DND-41 (cell line): Measurements from ENCODE around the gene TNPO3.

Experiments
- ATAC-seq: fragments of 200-7000 bp; cut with Tn5 transposase; 3 replicates; pipeline ENCODE4 v1.9.1; 2021; ENCODE audit warnings: low read depth; ENCODE audit not compliant: insufficient read depth
- DNase-seq: peaks from one replicate; pipeline ENCODE4 v3.0.0-alpha.2; 2020
- H2AFZ ChIP-seq: 2 replicates; pipeline ENCODE4 v1.6.0; 2012; ENCODE audit warnings: low read depth, low read length
- H3K27ac ChIP-seq: 2 replicates; pipeline ENCODE4 v1.5.1; 2012; ENCODE audit warnings: low read length, inconsistent platforms
- H3K27me3 ChIP-seq: fragments of 200-600 bp; sonication (generic); 2 replicates; pipeline ENCODE4 v1.6.0; 2012; ENCODE audit warnings: low read length, mild to moderate bottlenecking, inconsistent platforms; ENCODE audit not compliant: insufficient read depth, poor library complexity
- H3K36me3 ChIP-seq: 2 replicates; pipeline ENCODE4 v1.5.1; 2012; ENCODE audit warnings: low read length, inconsistent platforms; ENCODE audit not compliant: insufficient read depth
- H3K4me1 ChIP-seq: 2 replicates; pipeline ENCODE4 v1.5.1; 2012; ENCODE audit warnings: mild to moderate bottlenecking, low read length; ENCODE audit not compliant: insufficient read depth
- H3K4me2 ChIP-seq: 2 replicates; pipeline ENCODE4 v1.6.0; 2012; ENCODE audit warnings: mild to moderate bottlenecking, moderate library complexity, low read length, inconsistent platforms; ENCODE audit not compliant: insufficient read depth
- H3K4me3 ChIP-seq, 2 experiments: fragments of 200-600 bp in 1 of 2; shearing (Covaris generic) in 1 of 2; 2 replicates each; pipeline ENCODE4 v1.5.1; 2012 to 2016; ENCODE audit warnings: inconsistent platforms in 2 of 2, low read length in 2 of 2, mild to moderate bottlenecking in 2 of 2, low read depth in 1 of 2, moderate library complexity in 1 of 2
- H3K79me2 ChIP-seq: 2 replicates; pipeline ENCODE4 v1.6.0; 2012; ENCODE audit warnings: low read length, inconsistent platforms; ENCODE audit not compliant: insufficient read depth
- H3K9ac ChIP-seq: 2 replicates; pipeline ENCODE4 v1.6.0; 2012; ENCODE audit warnings: low read depth, mild to moderate bottlenecking, inconsistent platforms, low read length, moderate library complexity
- H3K9me3 ChIP-seq: 2 replicates; pipeline ENCODE4 v1.5.1; 2012; ENCODE audit warnings: low read length, moderate library complexity, mild to moderate bottlenecking, inconsistent platforms; ENCODE audit not compliant: insufficient read depth, severe bottlenecking
- H4K20me1 ChIP-seq: 2 replicates; pipeline ENCODE4 v1.6.0; 2012; ENCODE audit warnings: low read length; ENCODE audit not compliant: insufficient read depth
- CTCF ChIP-seq: IDR thresholded peaks from 2 replicates; pipeline ENCODE4 v1.5.1; 2012; ENCODE audit warnings: borderline replicate concordance, low read length, moderate library complexity, mild to moderate bottlenecking; ENCODE audit not compliant: poor library complexity, severe bottlenecking; ENCODE audit errors: extremely low read depth
- EZH2 ChIP-seq: IDR thresholded peaks from 3 replicates; pipeline ENCODE4 v1.6.1; 2012; ENCODE audit warnings: borderline replicate concordance, low read depth, mild to moderate bottlenecking, moderate library complexity, low read length, inconsistent platforms; ENCODE audit not compliant: severe bottlenecking

Gene TNPO3

GRCh38 chr7:129032017-129032416 is 22.9 kb downstream of the TNPO3 start:
- Histone ChIP-seq H3K4me3 (no peak overlapping the region), H3K9ac (no peak overlapping the region), H3K27ac (no peak overlapping the region), H3K4me1 (no peaks in the 10 kb centered on the region), H3K79me2 (peaks cover 96% of the 10 kb centered on the region), H3K9me3 (no peaks in the 10 kb centered on the region), H3K4me2 (no peak overlapping the region), H2AFZ (no peak overlapping the region), H4K20me1 (peaks cover 52% of the 10 kb centered on the region), H3K36me3 (peaks cover 72% of the 10 kb centered on the region), H3K27me3 (no peaks in the 10 kb centered on the region)
- DNase-seq (no peak), ATAC-seq (no peak)
- TF ChIP-seq EZH2 (no peak), CTCF (no peak)

GRCh38 chr7:129030440-129030839 is 24.5 kb downstream of the TNPO3 start:
- Histone ChIP-seq H4K20me1 (peaks cover 51% of the 10 kb centered on the region), H3K79me2 (peaks cover 95% of the 10 kb centered on the region), H3K4me3 (no peak overlapping the region), H2AFZ (no peak overlapping the region), H3K27me3 (no peaks in the 10 kb centered on the region), H3K9ac (no peak overlapping the region), H3K4me2 (no peak overlapping the region), H3K36me3 (peaks cover 57% of the 10 kb centered on the region), H3K4me1 (no peaks in the 10 kb centered on the region), H3K9me3 (no peaks in the 10 kb centered on the region), H3K27ac (no peak overlapping the region)
- no peak for TF ChIP-seq CTCF
- TF ChIP-seq EZH2 = no peak
- ATAC-seq (no peak), DNase-seq (no peak)

- TF ChIP-seq EZH2 = no peak
- TF ChIP-seq CTCF = no peak
- Histone ChIP-seq H3K9ac (no peak overlapping the region), H3K36me3 (peaks cover 19% of the 10 kb centered on the region), H3K79me2 (peaks cover 96% of the 10 kb centered on the region), H3K9me3 (no peaks in the 10 kb centered on the region), H3K4me1 (no peaks in the 10 kb centered on the region), H4K20me1 (peaks cover 58% of the 10 kb centered on the region), H3K4me3 (no peak overlapping the region), H2AFZ (no peak overlapping the region), H3K27me3 (no peaks in the 10 kb centered on the region), H3K27ac (no peak overlapping the region), H3K4me2 (no peak overlapping the region)
- ATAC-seq = no peak
- DNase-seq = no peak
These were observed 30.8 kb downstream of the TNPO3 start for GRCh38 chr7:129024125-129024524.

- Histone ChIP-seq H3K4me2 (no peak overlapping the region), H3K9me3 (no peaks in the 10 kb centered on the region), H3K9ac (no peak overlapping the region), H3K27ac (no peak overlapping the region), H3K27me3 (no peaks in the 10 kb centered on the region), H3K79me2 (peaks cover 94% of the 10 kb centered on the region), H2AFZ (no peak overlapping the region), H3K4me1 (no peaks in the 10 kb centered on the region), H3K4me3 (no peak overlapping the region), H4K20me1 (peaks cover 55% of the 10 kb centered on the region), H3K36me3 (peaks cover 21% of the 10 kb centered on the region)
- no peak for TF ChIP-seq EZH2
- TF ChIP-seq CTCF = no peak
- ATAC-seq (no peak), DNase-seq (no peak)
These were observed 33.3 kb downstream of the TNPO3 start for GRCh38 chr7:129021656-129022055.
